ENCODE data around the gene CD151.

The CD151 gene

DNA sequence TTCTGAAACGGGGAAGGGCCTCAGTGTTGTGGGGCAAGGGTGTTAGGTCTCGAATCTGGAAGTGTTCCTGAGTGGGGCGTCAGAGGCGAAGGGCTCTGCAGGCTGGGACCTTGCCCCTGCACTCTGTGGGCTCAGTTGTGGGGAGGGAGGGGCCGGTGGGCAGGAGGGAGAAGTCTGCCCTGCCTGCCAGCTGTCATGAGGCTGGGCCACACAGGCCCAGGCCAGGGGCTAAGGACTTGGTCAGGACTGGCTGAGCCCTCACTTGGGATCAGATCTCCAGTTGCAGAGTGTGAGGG is 4.9 kb upstream of the CD151 start, which contains the start of gene CRACR2B:
TSS of gene CRACR2B (plus strand) at position 23 of the 296 bp plus-strand sequence. CDS start 689 bp downstream, outside the sequence.
- DNase-seq (ENCODE audit: low read depth in 1 of 2, low spot score in 1 of 2), result no peak

DNA sequence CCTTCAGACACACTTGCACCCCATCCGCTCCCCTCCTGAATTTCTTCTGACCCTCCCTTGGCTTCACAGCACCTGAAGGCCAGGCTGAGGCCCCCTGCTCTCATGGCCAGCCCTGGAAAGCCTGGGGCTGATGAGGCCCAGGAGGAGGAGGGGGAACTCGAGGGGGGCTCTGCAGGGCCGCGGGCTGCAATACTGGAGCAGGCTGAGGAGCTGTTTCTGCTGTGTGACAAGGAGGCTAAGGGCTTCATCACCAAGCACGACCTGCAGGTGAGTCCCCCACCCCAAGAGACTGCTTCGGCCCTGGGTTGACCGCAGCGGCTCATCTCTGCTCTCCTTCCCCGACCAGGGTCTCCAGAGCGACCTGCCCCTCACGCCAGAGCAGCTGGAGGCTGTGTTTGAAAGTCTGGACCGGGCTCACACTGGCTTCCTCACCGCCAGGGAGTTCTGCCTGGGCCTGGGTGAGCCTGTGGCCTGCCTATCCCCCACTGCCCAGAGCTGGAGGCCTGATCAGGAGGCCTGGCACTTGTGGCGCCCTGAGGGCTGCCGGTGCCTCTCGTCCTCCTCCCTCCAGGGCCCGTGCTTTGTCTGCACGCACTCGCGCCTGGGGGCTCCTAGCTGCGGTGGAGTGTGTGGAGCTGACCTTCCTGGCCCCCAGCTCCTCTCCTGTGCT is 4.1 kb upstream of the CD151 start:
- no peak for DNase-seq (ENCODE audit: low read depth in 1 of 2, low spot score in 1 of 2)

DNA sequence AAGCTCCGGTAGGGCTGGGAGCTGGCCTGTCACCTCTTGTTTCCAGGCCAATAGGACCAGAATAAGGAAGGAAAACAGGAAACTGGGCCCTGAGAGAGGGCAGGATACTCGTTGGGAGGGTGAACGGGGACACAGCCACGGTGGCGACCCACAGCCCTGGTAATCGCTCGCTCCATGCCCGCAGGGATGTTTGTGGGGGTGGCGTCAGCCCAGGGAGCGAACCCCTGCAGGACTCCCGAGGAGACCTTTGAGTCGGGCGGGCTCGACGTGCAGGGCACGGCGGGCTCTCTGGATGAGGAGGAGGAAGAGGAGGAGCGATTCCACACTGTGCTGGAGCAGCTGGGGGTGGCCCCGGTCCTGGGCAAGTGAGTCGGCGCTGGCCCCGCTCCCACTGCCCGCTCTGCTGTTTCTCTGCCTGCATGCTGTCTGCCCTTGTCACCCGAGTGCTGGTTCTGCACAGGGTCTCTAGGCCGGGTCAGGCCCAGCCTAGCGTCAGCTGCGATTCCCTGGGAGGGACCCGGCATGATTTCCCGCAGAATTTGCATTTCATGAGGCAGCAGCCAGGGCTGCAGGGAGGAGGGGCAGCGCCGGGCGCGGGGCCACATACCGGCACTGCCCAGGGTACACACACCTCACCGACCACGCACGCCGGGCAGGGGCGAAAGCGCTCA is 3.4 kb upstream of the CD151 start:
- DNase-seq (ENCODE audit: low read depth in 1 of 2, low spot score in 1 of 2), result no peak

DNA sequence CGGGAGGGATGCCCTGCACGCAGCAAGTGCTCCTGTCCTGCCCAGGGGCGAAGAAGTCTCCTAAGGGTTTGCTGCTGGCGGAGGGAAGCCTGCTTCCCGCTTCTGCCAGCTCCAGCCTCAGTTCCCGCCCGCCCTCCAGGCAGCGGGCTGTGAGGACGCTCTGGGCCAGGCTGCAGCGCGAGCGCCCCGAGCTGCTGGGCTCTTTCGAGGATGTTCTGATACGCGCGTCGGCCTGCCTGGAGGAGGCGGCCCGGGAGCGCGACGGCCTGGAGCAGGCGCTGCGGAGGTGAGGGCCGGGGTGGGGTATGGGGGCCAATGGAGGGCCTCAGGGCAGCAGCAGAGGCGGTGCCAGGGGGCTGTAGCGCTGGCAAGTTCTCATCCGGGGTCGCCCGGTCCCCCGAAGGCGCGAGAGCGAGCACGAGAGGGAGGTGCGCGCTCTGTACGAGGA is 2.9 kb upstream of the CD151 start:
- DNase-seq (ENCODE audit: low read depth in 1 of 2, low spot score in 1 of 2), result no peak

DNA sequence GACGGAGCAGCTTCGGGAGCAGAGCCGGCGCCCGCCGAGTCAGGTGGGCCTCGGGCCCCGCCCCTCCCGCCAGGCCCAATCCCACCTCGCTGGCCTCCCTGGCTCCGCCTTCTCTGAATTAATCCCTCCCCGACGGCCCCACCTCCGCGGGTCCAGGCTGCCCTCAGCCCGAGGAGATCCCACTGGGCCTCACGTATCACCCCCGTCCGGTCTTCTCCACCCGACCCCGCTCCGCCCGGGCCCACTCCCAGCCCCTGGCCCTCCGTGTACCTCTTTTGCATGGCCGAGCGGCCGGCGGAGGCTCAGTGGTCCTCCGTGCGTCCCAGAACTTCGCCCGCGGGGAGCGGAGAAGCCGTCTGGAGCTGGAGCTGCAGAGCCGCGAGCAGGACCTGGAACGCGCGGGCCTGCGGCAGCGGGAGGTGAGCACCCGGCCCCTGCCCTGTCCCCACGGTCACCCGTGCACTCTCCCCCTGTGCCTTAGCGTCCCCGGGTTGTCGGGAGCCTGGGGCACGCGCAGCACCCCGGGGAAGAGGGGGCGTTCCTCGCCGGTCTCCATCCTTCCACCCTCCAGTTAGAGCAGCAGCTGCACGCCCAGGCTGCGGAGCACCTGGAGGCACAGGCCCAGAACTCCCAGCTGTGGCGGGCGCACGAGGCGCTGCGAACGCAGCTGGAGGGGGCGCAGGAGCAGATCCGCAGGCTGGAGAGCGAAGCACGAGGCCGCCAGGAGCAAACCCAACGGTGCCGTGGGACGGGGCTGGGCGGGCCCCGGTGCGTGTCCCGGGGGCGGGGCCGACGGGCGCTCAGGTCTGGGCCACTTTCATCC is 2.2 kb upstream of the CD151 start:
- peak in 1 of 2 donors; percentile 42 for DNase-seq (ENCODE audit: low read depth in 1 of 2, low spot score in 1 of 2)

DNA sequence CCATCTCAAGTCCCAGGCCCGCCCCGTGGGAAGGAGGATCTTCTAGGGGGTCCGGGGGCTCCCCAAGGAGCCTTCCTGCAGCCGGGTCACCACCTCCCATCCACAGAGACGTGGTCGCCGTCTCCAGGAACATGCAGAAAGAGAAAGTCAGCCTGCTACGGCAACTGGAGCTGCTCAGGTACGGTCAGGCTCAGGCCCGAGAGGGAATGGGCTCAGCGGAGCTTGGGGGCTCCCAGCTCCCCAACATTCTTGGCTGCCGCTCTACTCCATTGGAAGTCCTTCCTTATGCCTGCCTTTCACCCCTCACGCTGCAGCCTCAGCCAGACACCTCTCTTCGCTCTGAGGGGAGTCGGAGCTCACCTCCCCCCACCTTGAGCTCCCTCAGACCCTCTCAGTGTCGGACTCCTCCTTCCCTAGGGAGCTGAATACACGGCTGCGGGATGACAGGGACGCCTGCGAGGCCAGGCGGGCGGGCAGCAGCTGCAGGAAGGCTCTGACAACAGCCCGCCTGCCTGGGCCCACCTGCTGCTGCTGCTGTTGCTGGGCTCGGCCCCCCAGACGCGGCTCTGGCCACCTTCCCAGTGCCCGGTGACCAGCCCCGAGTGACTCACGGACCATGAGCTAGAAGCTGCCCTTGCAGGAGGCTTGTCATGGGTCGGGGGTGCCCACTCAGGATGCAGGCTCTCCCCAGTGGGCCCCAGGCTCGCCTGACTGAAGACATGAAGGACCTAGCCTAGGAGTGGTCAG is 1.5 kb upstream of the CD151 start:
- no peak for DNase-seq (ENCODE audit: low read depth in 1 of 2, low spot score in 1 of 2)

DNA sequence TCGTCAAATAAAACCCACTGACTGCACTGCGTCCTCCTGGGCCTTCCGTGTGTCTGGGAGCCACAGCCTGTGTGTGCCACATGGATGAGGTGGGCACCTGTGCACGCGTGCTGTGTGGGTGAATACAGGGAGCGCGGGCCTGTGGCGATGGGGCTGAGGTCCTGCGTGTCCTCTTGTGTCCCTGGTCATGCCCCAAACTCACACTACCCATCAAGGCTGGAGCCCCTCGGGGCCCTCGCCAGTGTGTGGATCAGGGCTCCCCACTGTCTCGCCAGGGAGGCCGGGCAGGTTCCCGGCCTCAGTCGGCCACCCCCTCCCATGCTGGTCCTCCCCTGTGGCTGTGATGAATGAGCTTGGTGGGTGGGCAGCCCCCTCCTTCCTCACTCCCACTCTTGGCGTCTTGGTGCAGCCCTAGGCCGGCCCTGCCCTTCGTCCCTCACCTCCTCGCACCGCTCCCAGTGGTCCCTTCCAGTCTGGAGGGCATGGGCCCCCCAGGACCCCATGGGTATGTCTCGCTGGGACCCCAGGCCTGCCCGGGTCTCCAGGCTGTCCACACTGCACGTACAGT is 707 bp upstream of the CD151 start:
- DNase-seq (ENCODE audit: low read depth in 1 of 2, low spot score in 1 of 2), result no peak

DNA sequence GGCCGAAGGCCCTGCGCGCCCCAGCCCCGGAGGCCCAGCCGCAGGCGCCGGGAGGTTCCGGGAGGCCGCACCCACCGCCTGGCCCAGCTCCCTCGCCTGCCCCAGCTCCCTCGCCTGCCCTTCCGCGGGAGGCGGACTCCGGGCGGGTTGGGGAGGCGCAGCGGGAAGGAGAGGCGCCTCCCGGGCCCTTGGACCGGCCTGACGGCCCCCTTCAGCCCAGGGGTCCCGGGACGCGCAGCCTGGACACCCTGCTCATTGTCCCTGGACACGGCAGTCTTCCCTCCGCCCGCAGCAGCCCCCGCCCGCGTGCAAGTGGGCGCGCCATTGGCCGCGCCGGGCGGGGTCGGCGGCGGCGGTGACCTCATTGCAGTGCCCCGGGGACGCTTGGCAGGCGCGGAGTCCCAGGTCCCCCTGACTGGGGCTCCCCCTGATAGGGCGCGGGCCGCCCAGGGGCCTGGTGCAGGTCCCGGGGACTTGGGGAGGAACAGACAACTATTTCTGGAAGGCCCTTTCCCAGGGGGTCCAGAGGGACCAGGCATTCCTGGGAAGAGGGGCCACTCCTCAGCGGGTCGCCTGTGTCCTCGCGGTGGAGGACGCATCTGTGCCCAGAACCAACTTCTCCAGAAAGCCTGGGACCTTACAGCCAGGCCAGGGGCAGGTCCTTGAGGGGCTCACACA is 501 bp downstream of the CD151 start:
- no peak for DNase-seq (ENCODE audit: low read depth in 1 of 2, low spot score in 1 of 2)

DNA sequence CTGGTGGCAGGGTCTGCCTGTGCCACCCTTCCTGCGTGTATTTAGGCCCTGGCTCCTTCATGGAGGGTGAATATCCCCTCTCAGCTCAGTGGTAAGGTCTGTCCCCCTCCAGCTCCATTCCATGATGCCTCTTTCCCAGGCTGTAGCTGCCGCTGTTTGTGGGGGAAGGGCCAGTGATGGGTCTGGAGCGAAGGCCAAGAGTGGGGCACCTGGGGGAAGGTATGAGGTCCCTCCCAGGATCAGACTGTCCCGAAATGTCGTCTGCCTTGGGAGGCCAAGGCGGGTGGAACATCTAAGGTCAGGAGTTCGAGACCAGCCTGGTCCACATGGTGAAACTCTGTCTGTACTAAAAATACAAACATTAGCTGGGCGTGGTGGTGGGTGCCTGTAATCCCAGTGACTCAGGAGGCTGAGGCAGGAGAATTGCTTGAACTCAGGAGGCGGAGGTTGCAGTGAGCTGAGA is 1.1 kb downstream of the CD151 start:
- DNase-seq (ENCODE audit: low read depth in 1 of 2, low spot score in 1 of 2), result no peak

DNA sequence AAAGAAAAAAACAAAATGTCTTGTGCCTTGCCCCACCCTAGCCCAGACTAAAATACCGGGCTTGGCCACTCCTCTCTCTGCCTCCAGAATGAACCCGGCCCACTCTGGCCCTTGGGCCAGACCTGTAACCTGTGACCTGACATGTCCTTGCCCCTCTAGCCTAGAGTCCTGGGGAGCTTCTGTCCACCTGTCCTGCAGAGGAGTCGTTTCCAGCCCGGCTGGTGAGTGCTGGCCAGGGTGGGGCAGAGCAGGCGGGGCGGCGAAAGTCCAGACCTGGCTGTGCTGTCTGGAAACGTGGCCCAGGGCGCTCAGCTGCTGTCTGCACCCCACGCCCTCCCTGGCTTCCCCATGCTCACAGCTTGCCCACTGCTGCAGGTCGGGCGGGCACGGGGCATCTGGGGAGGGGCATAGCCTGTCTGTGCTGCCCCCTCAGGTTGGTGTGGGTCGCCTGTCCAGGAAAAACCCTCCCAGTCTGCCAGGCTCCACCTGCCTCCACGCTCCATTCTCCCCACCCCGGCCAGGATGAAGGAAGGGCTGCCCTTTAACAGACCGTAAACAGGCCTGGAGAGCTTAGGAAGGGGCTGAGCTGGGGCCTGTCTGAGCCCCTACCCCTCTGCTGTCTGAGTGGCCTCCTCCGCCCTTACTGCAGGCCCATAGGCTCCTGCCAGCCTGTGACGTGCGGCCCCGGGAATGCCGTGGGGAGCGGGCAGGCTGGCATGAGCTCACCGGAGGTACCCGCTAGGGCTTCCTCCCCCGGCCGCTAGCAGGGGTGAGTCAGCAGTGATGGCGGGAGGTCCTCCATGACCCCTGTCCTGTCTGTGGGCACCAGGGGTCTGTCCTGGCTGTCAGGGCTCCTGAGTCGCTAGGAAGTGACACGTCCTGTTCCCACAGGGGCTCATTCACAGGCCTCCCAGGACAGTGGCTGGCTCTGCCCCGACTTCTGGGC is 1.9 kb downstream of the CD151 start:
- DNase-seq (ENCODE audit: low read depth in 1 of 2, low spot score in 1 of 2), result no peak

DNA sequence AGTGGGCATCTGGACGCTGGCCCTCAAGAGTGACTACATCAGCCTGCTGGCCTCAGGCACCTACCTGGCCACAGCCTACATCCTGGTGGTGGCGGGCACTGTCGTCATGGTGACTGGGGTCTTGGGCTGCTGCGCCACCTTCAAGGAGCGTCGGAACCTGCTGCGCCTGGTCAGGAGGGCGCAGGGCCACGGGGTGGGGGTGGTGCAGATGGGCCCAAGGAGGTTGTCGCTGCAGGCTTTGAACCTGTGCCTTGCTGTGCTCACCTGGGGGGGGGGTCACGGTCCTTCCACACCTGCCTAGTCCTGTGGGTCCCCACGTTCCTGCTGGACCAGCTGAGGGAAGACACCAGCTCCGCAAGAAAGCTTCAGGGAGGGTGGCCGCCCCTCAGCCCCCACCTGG is 3.5 kb downstream of the CD151 start:
- no peak for DNase-seq (ENCODE audit: low read depth in 1 of 2, low spot score in 1 of 2)

DNA sequence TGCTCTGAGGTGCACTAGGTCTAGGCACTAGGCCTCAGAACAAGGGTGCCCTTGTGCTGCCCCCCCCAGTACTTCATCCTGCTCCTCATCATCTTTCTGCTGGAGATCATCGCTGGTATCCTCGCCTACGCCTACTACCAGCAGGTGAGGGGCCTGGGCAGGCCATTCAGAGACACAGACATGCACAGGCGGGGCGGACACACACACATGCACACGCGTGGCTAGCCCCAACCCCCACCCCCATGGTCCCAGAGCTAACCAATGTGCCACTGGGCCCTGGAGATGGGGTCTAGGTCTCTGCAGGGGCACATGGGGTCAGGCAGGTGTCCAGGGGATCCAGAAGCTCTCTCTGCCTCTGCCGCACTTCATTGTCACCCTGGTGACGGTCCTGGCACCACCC is 3.9 kb downstream of the CD151 start:
- no peak for DNase-seq (ENCODE audit: low read depth in 1 of 2, low spot score in 1 of 2)

DNA sequence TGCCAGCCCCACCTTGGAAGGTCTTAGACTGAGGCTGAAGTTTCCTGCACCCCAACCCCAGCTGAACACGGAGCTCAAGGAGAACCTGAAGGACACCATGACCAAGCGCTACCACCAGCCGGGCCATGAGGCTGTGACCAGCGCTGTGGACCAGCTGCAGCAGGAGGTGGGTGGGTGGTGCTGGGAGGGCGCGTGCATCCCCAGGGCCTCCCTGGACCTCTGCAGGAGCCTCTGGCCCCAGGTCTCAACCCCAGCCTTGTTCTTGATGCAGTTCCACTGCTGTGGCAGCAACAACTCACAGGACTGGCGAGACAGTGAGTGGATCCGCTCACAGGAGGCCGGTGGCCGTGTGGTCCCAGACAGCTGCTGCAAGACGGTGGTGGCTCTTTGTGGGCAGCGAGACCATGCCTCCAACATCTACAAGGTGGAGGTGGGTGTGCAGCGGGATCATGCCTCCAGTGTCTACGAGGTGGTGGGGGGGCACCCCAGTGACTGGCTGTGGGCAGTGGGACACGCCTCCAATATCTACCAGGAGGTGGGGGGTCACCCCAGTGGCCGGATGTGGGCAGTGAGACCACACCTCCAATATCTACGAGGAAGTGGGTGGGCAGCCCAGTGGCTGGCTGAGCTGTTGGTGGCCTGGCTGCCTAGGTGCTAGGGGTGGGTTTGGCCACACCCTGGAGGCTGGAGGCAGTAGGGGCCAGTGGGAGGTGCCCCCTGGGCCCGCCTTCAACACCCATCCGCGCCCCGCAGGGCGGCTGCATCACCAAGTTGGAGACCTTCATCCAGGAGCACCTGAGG is 4.6 kb downstream of the CD151 start:
- DNase-seq (ENCODE audit: low read depth in 1 of 2, low spot score in 1 of 2), result no peak

DNA sequence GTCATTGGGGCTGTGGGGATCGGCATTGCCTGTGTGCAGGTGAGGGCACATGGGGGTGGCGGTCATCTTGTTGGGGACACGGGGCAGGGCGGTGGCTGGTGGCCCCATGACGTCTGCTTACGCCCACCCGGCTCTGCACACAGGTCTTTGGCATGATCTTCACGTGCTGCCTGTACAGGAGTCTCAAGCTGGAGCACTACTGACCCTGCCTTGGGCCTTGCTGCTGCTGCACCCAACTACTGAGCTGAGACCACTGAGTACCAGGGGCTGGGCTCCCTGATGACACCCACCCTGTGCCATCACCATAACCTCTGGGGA is 5.2 kb downstream of the CD151 start:
- DNase-seq (ENCODE audit: low read depth in 1 of 2, low spot score in 1 of 2), result no peak

DNA sequence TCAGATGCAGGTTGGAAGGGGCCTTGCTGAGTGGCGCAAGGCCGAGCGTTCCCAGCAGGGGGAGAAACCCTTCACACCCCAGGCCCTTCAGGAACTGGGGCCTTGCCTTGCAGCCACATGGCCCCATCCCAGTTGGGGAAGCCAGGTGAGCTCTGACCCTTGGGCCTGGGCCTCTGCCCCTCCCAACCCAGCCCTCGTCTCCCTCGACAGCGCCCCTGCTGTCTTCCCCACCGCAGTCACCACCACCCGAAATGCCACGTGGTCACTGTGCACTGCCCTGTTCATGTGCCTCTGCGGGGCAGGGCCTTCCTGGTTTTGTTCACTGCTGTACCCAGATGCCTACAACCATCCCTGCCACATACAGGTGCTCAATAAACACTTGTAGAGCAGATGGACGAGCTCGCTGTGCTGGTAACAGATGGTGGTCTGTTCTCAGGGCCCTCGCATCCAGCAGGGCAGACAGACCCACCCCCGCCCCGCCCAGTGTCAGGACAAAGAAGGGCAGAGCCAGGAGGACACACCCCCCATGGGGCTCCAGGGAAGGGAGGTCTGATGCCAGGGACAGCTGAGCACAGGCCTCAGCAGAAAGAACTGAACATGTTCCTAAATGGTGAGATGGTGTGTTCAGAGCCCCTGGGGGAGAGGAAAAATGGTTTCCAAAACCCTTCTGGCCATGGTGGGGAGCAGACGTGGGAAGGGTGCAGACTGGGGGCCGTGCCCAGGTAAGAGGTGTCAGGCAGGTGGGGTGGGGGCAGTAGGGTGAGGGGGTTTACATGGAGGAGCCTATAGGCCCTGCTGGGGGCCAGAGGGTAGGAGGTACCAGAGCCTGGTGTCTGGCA is 5.9 kb downstream of the CD151 start:
- no peak for DNase-seq (ENCODE audit: low read depth in 1 of 2, low spot score in 1 of 2)

DNA sequence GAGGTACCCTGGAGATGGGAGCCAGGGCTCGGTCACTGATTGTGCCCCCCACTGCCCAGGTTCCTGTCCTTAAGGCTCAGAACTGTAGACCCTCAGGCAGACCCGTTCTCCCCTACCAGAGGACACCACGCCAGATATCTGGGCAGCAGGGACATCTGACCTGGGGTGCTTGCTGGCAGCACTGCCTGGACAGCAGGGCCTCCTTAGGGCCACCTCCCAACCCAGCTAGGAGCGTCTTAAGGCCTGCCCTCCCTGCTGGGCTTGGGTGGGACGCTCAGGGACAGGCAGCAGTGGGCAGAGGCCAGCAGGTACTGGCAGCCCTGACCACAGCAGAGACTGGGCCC is 6.5 kb downstream of the CD151 start:
- no peak for DNase-seq (ENCODE audit: low read depth in 1 of 2, low spot score in 1 of 2)

DNA sequence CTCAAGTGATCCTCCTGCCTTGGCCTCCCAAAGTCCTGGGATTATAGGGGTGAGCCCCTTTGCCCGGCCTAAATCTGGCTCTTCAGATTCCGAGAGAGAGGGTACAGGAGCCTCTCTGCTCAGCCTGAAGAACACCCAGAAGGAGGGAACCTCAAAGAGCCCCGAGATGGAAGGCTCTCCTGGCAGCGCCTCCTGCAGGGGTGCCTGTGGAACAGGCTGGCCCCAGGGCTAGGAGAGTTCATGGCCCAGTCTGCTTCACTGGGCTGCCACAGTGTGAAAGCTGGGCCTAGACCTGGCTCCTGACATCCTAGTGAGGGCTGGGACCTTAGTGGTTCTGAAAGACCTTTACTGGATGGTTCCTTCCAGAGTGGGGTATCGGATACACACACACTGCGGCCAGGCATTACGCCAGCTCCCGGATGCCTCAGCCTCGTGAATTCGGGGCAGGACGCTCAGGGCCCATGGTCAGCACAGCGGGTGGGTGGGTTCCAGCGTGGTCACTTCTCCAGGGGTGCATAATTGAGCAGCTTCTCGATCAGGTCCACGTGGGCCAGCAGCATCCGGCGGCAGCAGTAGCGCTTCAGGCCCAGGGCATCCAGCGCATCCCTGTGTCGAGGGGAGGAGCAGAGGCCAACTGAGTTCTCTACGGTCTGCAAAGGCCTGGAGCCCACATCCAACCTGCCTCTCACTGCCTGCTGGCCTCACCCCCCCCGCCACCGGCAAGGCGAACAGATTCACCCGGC is 7.3 kb downstream of the CD151 start:
- DNase-seq (ENCODE audit: low read depth in 1 of 2, low spot score in 1 of 2), result no peak
